ENCODE measurements around the gene B3GALT6.

The B3GALT6 gene

GRCh38 chr1:1222575-1223225 lies 9.3 kb upstream of the B3GALT6 start:
- Histone ChIP-seq H3K4me3 (replicated peaks; ENCODE audit: low read depth, low read length) (no peak overlapping the region), H3K36me3 (ENCODE audit: control insufficient read depth, insufficient read depth, low read length) (peaks cover 49% of the 10 kb centered on the region), H3K27me3 (replicated peaks; ENCODE audit: control insufficient read depth, insufficient read depth, low read length) (no peaks in the 10 kb centered on the region)
- TF ChIP-seq, protein P1, sequence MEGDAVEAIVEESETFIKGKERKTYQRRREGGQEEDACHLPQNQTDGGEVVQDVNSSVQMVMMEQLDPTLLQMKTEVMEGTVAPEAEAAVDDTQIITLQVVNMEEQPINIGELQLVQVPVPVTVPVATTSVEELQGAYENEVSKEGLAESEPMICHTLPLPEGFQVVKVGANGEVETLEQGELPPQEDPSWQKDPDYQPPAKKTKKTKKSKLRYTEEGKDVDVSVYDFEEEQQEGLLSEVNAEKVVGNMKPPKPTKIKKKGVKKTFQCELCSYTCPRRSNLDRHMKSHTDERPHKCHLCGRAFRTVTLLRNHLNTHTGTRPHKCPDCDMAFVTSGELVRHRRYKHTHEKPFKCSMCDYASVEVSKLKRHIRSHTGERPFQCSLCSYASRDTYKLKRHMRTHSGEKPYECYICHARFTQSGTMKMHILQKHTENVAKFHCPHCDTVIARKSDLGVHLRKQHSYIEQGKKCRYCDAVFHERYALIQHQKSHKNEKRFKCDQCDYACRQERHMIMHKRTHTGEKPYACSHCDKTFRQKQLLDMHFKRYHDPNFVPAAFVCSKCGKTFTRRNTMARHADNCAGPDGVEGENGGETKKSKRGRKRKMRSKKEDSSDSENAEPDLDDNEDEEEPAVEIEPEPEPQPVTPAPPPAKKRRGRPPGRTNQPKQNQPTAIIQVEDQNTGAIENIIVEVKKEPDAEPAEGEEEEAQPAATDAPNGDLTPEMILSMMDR (IDR thresholded peaks at IDR 0.05; ENCODE audit: insufficient read depth, low read length, poor library complexity, severe bottlenecking), result no peak
- no peak for DNase-seq (ENCODE audit: extremely low read depth, insufficient read length)

GRCh38 chr1:1223321-1223720 lies 8.7 kb upstream of the B3GALT6 start:
- TF ChIP-seq, protein P1 (IDR thresholded peaks at IDR 0.05; ENCODE audit: insufficient read depth, low read length, poor library complexity, severe bottlenecking), result no peak
- Histone ChIP-seq H3K36me3 (ENCODE audit: control insufficient read depth, insufficient read depth, low read length) (peaks cover 49% of the 10 kb centered on the region), H3K27me3 (replicated peaks; ENCODE audit: control insufficient read depth, insufficient read depth, low read length) (no peaks in the 10 kb centered on the region), H3K4me3 (replicated peaks; ENCODE audit: low read depth, low read length) (no peak overlapping the region)
- no peak for DNase-seq (ENCODE audit: extremely low read depth, insufficient read length)

DNA sequence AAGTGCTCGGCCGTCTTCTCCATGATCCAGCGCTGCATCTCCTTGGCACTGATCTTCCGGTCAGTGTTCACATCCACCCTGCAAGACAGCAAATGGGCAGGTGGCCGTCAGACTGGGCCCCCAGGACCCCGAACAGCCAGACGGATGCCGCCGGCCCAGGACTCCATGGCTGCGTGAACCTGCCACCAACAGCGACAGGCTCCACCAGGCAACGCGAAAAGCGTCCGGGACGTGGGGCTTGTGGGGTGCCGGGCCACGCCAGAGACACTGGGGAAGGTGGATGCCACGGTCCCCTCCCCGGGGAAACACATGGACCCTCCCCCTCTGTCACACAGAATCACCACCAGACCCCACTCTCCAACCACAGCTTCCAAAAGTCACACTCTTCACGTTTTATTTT lies 8.1 kb upstream of the B3GALT6 start:
- Histone ChIP-seq H3K27me3 (replicated peaks; ENCODE audit: control insufficient read depth, insufficient read depth, low read length) (no peaks in the 10 kb centered on the region), H3K36me3 (ENCODE audit: control insufficient read depth, insufficient read depth, low read length) (peaks cover 48% of the 10 kb centered on the region), H3K4me3 (replicated peaks; ENCODE audit: low read depth, low read length) (no peak overlapping the region)
- DNase-seq (ENCODE audit: extremely low read depth, insufficient read length), result no peak
- TF ChIP-seq, protein P1 (IDR thresholded peaks at IDR 0.05; ENCODE audit: insufficient read depth, low read length, poor library complexity, severe bottlenecking), result no peak

GRCh38 chr1:1225238-1225845 lies 6.7 kb upstream of the B3GALT6 start:
- TF ChIP-seq, protein P1 (IDR thresholded peaks at IDR 0.05; ENCODE audit: insufficient read depth, low read length, poor library complexity, severe bottlenecking), result no peak
- Histone ChIP-seq H3K36me3 (ENCODE audit: control insufficient read depth, insufficient read depth, low read length) (peaks cover 45% of the 10 kb centered on the region), H3K27me3 (replicated peaks; ENCODE audit: control insufficient read depth, insufficient read depth, low read length) (no peaks in the 10 kb centered on the region), H3K4me3 (replicated peaks; ENCODE audit: low read depth, low read length) (no peak overlapping the region)
- no peak for DNase-seq (ENCODE audit: extremely low read depth, insufficient read length)

DNA sequence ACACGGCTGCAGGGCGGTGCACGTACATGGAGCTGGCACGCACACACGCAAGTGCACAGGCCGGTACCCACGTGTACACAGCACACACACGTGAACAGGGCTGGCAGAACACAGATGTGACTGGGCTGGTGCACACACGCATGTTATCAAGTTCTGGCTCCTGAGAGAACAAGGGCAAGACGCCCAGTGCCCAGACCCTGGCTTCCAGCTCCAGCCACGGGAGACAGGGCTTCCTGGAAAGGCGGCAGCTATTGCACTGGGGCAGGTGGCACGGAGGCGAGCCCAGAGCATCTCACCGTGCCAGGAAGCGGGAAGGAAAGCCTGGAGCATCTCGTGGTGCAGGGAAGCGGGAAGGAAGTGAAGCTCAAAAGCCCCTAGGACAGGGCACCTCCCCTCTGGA lies 6.1 kb upstream of the B3GALT6 start:
- Histone ChIP-seq H3K4me3 (replicated peaks; ENCODE audit: low read depth, low read length) (no peak overlapping the region), H3K36me3 (ENCODE audit: control insufficient read depth, insufficient read depth, low read length) (peaks cover 44% of the 10 kb centered on the region), H3K27me3 (replicated peaks; ENCODE audit: control insufficient read depth, insufficient read depth, low read length) (no peaks in the 10 kb centered on the region)
- DNase-seq (ENCODE audit: extremely low read depth, insufficient read length), result no peak
- TF ChIP-seq, protein P1 (IDR thresholded peaks at IDR 0.05; ENCODE audit: insufficient read depth, low read length, poor library complexity, severe bottlenecking), result no peak

Data from GM06990 (cell line).